CD4-positive, alpha-beta T cell (primary cell): ENCODE results near the gene CLIC4. TPM values are rescaled to one million over a fixed set of nuclear protein-coding genes. Genes with fewer than 3 reads are reported as not detected.

ENCODE experiments used
- ATAC-seq: fragments of 200-7000 bp; cut with Tn5 transposase; one replicate; pipeline ENCODE4 v1.10.0; 2022; ENCODE audit warnings: mild to moderate bottlenecking; ENCODE audit not compliant: poor library complexity
- CTCF ChIA-PET: fragments of 350-600 bp; sonication (Branson Sonifier 250); formaldehyde crosslinking; loops from one replicate; lab custom pipeline; 2021; ENCODE audit warnings: antibody characterized with exemption, inconsistent platforms; lab: Charles Lee
- POLR2A ChIA-PET: fragments of 350-600 bp; sonication (Branson Sonifier 250); formaldehyde crosslinking; loops from one replicate; lab custom pipeline; 2021; ENCODE audit warnings: antibody characterized with exemption, inconsistent platforms; lab: Charles Lee
- DNase-seq, 14 experiments: peaks; one replicate each; pipeline ENCODE4 v3.0.0-alpha.2; 2013 to 2020; ENCODE audit warnings: mixed read lengths in 2 of 14
- H3K27ac ChIP-seq, 2 donors: one replicate each; pipeline versions ENCODE4 v1.5.1 to v1.7.0; 2013; ENCODE audit warnings: low read length in 2 of 2, low read depth in 1 of 2, mild to moderate bottlenecking in 1 of 2
- H3K27me3 ChIP-seq, 2 experiments: 1 replicate in 1 of 2; 2 replicates in 1 of 2; pipeline versions ENCODE4 v1.6.1 to v1.7.0; 2013; ENCODE audit warnings: low read length in 2 of 2, control low read depth in 1 of 2, mild to moderate bottlenecking in 1 of 2, moderate library complexity in 1 of 2; ENCODE audit not compliant: insufficient read depth in 2 of 2, control insufficient read depth in 1 of 2
- H3K36me3 ChIP-seq: one replicate; pipeline ENCODE4 v1.6.1; 2013; ENCODE audit warnings: low read length, control low read depth; ENCODE audit not compliant: insufficient read depth
- H3K4me1 ChIP-seq: one replicate; pipeline ENCODE4 v1.6.1; 2013; ENCODE audit warnings: low read length, control low read depth; ENCODE audit not compliant: insufficient read depth
- H3K4me3 ChIP-seq: one replicate; pipeline ENCODE4 v1.5.1; 2013; ENCODE audit warnings: mild to moderate bottlenecking, low read length, moderate library complexity
- H3K9me3 ChIP-seq, 2 experiments: 1 replicate in 1 of 2; 2 replicates in 1 of 2; pipeline versions ENCODE4 v1.6.1 to v1.7.0; 2013; ENCODE audit warnings: low read length in 2 of 2, mild to moderate bottlenecking in 2 of 2, control low read depth in 1 of 2, moderate library complexity in 1 of 2; ENCODE audit not compliant: control insufficient read depth in 1 of 2, insufficient read depth in 1 of 2
- H3K27ac Mint-ChIP-seq: one replicate; pipeline ENCODE4 v1.8.0; 2020; ENCODE audit warnings: mixed read lengths
- H3K27me3 Mint-ChIP-seq: one replicate; pipeline ENCODE4 v1.8.0; 2021; ENCODE audit warnings: mixed read lengths
- H3K36me3 Mint-ChIP-seq: one replicate; pipeline ENCODE4 v1.8.0; 2021; ENCODE audit warnings: low read depth, mixed read lengths
- H3K4me1 Mint-ChIP-seq: one replicate; pipeline ENCODE4 v1.8.0; 2021; ENCODE audit warnings: low read depth, mixed read lengths
- H3K4me3 Mint-ChIP-seq: one replicate; pipeline ENCODE4 v1.8.0; 2020; ENCODE audit warnings: mild to moderate bottlenecking, mixed read lengths
- H3K9me3 Mint-ChIP-seq: one replicate; pipeline ENCODE4 v1.8.0; 2020; ENCODE audit warnings: mixed read lengths
- intact Hi-C, 2 experiments: fragments of 100-400 bp; cut with DNase I in 1 of 2; cut with micrococcal nuclease in 1 of 2; formaldehyde crosslinking; loops; one replicate each; pipeline versions ENCODE4 v1.15.1 to v1.9.0; 2023 to 2025; cut with DNase I, micrococcal nuclease
- total RNA-seq, 174 experiments: library from RNA in 2 of 174; stranded (reverse) in 2 of 174; gene quantifications; one replicate each; pipeline ENCODE4 v1.2.3 and lab custom pipeline; 2021 to 2026
- TF ChIP-seq, protein P1 (sequence below): fragments of 200-600 bp; IDR thresholded peaks from one replicate; pipeline ENCODE4 v1.8.0; 2022; ENCODE audit warnings: antibody characterized with exemption, mild to moderate bottlenecking

Gene CLIC4
- total RNA-seq, 2 experiments from 2014 or later = 1.1 to 1.3 TPM

GRCh38 chr1:24865168-24865567 is 119.9 kb downstream of the CLIC4 start:
- ChIA-PET POLR2A (no interaction called here), CTCF (no interaction called here)
- Histone ChIP-seq H3K4me1 (no peaks in the 10 kb centered on the region), H3K36me3 (no peaks in the 10 kb centered on the region), H3K9me3 (no peaks in the 10 kb centered on the region), H3K27me3 (no peaks in the 10 kb centered on the region), H3K4me3 (no peak overlapping the region), H3K27ac (no peak overlapping the region)
- no peak overlapping the region for H3K4me3 Mint-ChIP-seq
- intact Hi-C loops = no loop called here
- DNase-seq (no peak), ATAC-seq (no peak)
- TF ChIP-seq, protein P1, sequence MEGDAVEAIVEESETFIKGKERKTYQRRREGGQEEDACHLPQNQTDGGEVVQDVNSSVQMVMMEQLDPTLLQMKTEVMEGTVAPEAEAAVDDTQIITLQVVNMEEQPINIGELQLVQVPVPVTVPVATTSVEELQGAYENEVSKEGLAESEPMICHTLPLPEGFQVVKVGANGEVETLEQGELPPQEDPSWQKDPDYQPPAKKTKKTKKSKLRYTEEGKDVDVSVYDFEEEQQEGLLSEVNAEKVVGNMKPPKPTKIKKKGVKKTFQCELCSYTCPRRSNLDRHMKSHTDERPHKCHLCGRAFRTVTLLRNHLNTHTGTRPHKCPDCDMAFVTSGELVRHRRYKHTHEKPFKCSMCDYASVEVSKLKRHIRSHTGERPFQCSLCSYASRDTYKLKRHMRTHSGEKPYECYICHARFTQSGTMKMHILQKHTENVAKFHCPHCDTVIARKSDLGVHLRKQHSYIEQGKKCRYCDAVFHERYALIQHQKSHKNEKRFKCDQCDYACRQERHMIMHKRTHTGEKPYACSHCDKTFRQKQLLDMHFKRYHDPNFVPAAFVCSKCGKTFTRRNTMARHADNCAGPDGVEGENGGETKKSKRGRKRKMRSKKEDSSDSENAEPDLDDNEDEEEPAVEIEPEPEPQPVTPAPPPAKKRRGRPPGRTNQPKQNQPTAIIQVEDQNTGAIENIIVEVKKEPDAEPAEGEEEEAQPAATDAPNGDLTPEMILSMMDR = no peak
- H3K27ac Mint-ChIP-seq = no peak overlapping the region
- no peaks in the 10 kb centered on the region for H3K27me3 Mint-ChIP-seq
- H3K36me3 Mint-ChIP-seq = no peaks in the 10 kb centered on the region
- H3K4me1 Mint-ChIP-seq = no peaks in the 10 kb centered on the region
- H3K9me3 Mint-ChIP-seq = no peaks in the 10 kb centered on the region

DNA sequence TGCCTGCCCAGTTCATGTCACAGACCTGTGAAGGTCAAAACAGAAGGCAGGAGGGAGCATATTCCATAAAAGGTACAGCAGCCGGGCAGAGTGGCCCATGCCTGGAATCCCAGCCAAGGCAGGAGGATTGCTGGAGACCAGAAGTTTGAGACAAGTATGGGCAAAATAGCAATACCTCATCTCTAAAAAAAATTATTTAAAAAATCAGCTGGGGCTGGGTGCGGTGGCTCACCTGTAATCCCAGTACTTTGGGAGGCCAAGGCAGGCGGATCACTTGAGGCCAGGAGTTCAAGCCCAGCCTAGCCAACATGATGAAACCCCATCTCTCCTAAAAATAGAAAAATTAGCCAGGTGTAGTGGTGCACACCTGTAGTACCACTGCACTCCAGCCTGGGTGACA is 120.3 kb downstream of the CLIC4 start:
- Histone ChIP-seq H3K36me3 (no peaks in the 10 kb centered on the region), H3K9me3 (no peaks in the 10 kb centered on the region), H3K4me3 (no peak overlapping the region), H3K27me3 (no peaks in the 10 kb centered on the region), H3K4me1 (peaks cover 4% of the 10 kb centered on the region), H3K27ac (no peak overlapping the region)
- no peaks in the 10 kb centered on the region for H3K27me3 Mint-ChIP-seq
- TF ChIP-seq, protein P1 = no peak
- POLR2A ChIA-PET = no interaction called here
- H3K36me3 Mint-ChIP-seq = no peaks in the 10 kb centered on the region
- CTCF ChIA-PET = no interaction called here
- intact Hi-C loops = no loop called here
- H3K4me3 Mint-ChIP-seq = no peak overlapping the region
- no peak for ATAC-seq
- no peak overlapping the region for H3K27ac Mint-ChIP-seq
- no peak for DNase-seq
- no peaks in the 10 kb centered on the region for H3K9me3 Mint-ChIP-seq
- H3K4me1 Mint-ChIP-seq = no peaks in the 10 kb centered on the region

GRCh38 chr1:24866211-24867083 is 121.2 kb downstream of the CLIC4 start:
- no peaks in the 10 kb centered on the region for H3K36me3 Mint-ChIP-seq
- TF ChIP-seq, protein P1 = no peak
- POLR2A ChIA-PET = no interaction called here
- no peak overlapping the region for H3K27ac Mint-ChIP-seq
- intact Hi-C loops = no loop called here
- Histone ChIP-seq H3K4me1 (peaks cover 11% of the 10 kb centered on the region), H3K27me3 (no peaks in the 10 kb centered on the region), H3K9me3 (no peaks in the 10 kb centered on the region), H3K36me3 (no peaks in the 10 kb centered on the region), H3K4me3 (no peak overlapping the region), H3K27ac (no peak overlapping the region)
- ATAC-seq (no peak), DNase-seq (no peak)
- CTCF ChIA-PET = interaction anchor here (0.8 kb wide), 1 partner anchor 14 kb away, joined by 3 read pairs; no protein-coding TSS in a partner anchor
- peaks cover 6% of the 10 kb centered on the region for H3K4me1 Mint-ChIP-seq
- H3K9me3 Mint-ChIP-seq = no peaks in the 10 kb centered on the region
- no peaks in the 10 kb centered on the region for H3K27me3 Mint-ChIP-seq
- no peak overlapping the region for H3K4me3 Mint-ChIP-seq
